HG02870 (cell line): ENCODE measurements around the gene FTO.

ENCODE experiments used
- ATAC-seq: cut with Tn5 transposase; IDR thresholded peaks from one replicate; pipeline ENCODE4 v1.9.1; 2021; ENCODE audit warnings: mild to moderate bottlenecking, moderate library complexity; ENCODE audit not compliant: unreplicated experiment

The FTO gene

DNA sequence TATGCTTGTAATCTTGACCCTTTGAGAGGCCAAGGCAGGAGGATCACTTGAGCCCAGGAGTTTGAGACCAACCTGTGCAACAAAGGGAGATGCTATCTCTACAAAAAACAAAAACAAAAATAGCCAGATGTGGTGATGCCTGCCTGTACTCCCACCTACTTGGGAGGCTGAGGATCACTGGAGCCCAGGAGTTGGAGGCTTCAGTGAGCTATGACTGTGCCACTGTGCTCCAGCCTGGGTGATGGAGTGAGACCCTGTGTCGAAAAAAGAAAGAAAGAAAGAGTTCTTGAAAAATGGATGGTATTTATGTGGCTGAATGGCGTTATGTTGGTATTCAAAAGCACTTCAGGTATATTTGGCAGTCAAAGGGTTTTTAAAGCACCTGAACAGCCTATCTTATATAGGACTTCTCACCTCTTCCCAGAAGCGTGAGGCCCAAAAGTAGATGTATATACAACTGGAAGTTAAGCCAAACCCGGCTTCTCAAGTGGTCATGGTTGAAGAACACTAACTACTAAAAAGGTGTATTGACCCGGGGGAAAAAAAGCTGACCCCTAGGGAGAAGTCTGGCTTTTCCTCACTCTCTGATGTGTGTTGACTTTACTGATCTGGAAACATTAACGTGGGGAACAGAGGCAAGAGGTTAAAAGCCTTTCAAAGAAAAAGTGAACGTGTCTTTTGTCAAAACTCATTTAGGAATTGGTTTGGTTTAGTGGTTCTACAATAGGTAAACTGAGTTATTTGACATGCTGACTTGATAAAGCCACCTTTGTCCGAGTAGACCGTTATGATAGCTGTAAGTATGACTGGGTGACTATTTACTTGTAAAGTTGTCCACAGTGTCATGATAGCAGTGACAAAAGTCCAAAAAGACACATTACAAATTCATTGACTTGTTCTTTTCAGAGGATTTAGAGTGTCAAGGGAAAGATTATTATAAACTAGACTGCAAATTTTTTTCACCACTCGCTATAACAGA is 399.2 kb downstream of the FTO start:
- no peak for ATAC-seq

DNA sequence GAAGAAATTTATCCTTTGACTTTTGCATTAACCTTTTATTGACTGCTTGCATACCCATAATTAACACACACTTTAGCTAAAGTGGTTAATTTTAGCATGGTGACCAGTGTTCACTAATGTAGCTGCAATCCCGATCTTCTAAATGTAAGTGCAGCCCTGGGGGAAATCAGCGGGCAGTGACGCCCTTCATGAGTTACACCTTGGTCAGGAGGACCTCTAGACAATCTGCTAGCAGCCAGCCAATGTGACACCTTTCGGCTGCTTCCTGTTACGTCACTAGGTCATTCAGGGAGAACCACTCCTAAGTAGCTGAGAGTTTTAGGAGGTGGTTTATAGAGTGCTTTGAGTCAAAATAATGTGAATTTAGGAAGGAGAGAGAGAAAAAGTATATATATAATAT is 402.1 kb downstream of the FTO start:
- ATAC-seq = no peak

GRCh38 chr16:54107583-54108202 is 403.7 kb downstream of the FTO start:
- ATAC-seq = no peak

DNA sequence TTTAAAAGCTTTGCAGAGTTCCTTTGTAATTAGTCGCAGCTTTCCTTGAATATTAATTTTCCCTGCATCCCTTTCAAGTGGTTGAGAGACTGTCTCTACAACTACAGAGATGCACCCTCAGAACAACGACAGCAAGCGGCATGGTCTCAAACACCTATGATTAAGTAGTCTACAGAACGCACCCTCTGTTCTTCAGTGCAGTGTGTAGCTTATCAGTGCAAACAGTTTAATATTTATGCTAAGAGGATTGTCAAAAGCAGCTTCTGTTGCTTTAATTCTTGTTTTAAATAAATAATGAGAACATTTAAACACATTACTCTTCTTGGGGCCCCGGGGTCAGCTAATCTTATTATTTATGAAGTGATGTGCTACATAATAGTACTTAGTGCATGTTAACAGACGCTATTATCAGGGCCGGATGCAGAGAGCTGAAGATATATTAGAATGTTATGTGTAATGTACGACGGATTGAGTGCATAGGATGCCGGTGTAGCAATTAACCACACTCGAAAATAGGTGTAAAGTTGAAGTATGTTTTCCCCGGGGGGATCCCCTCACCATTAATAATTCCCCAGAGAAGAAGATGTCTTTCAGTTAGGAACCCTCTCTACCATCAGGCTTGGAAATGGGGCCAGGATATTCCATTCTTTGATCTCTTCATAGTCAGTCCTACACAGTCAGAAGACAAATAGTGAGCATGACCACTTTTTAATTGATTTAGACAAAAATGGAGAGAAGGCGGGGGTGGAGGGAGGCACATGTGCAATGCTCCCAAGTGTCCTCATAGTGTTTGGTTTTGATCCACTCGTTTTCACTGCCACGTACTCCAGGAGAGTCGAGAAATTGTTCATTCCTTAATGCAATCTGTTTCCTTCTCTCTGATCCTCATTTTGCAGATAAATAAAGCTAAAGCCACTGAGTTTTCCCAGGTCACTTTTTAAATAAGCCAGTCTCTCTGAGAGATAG is 406.3 kb downstream of the FTO start:
- no peak for ATAC-seq

- no peak for ATAC-seq
These were observed 408.7 kb downstream of the FTO start for GRCh38 chr16:54112451-54113206.

GRCh38 chr16:54115558-54115957 is 411.6 kb downstream of the FTO start:
- no peak for ATAC-seq

DNA sequence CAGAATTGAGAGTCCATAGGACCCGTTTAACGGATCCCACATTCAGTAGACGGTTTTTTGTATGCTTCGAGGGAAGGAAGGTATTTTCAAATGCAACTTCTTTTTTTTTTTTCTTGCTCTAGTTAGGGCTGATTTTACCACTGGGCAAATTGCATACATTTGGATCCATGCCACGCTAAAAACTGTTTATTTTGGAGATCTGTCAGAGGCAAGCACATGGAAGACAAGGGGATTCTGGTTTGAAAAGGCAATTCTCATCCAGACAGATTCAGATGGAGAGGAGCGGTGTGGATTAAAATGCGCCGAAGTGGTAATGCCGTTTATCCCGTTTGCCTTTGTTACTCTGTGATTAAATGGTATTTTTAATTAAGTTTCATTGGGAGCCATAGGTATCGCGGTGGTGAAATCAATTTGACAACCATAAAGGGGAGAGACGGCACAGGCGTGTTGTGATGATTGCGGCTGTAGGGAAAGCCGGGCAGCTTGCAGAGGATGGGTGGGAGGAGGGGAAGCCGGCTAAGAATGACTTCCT is 412.2 kb downstream of the FTO start:
- ATAC-seq = no peak

- ATAC-seq = no peak
These were observed 414.9 kb downstream of the FTO start for GRCh38 chr16:54118846-54119245.

GRCh38 chr16:54120846-54121480 is 417.0 kb downstream of the FTO start:
- no peak for ATAC-seq

- no peak for ATAC-seq
These were observed 417.8 kb downstream of the FTO start for GRCh38 chr16:54121539-54122295.

DNA sequence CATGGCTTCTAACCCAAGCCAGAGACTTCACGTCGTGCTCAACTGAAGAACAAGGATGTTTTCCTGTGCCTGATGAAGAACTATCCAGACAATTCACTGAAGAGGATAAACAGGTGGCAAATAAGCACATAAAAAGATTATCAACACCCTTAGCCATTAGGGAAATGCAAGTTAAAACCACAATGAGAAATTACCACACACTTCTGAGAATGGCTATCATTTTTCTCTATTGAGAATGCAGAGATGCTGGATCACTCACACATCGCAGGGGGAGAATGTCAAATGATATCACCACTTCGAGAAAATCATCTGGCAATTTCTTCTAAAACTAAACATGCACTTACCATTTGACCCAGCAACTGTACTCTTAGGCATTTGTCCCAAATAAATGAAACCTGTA is 419.8 kb downstream of the FTO start:
- no peak for ATAC-seq

GRCh38 chr16:54125751-54126655 is 422.0 kb downstream of the FTO start:
- ATAC-seq = no peak

- no peak for ATAC-seq
These were observed 423.0 kb downstream of the FTO start for GRCh38 chr16:54126907-54127306.

DNA sequence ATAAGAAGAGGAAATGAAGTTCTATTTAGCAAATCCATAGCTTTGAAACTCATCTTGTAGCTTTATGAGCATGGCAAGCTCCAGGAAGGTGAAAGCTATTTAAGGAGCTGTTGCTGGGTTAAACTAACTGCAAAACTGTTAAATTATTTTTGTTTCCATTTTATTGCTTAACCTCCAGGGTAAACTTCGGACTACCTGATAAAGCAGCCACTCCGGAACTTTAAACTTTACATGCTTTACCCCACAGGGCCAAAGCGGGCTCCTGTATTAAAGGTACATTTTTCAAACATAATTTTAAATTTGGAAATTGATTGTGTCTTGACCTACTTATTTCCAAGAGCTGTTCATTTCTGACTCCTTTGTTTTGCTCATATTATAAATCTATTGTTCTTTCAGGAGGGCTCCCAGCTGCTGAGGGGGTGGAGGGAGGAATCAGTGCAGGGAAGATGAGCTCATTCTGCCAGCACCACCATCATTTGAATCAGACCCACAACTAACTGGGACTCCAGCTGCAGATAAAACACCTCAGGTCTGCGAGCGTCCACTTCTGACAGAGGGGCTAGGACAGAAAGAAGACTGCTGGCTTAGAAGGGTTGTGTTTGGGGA is 424.8 kb downstream of the FTO start:
- ATAC-seq = no peak

GRCh38 chr16:54129810-54130209 is 425.9 kb downstream of the FTO start:
- no peak for ATAC-seq

DNA sequence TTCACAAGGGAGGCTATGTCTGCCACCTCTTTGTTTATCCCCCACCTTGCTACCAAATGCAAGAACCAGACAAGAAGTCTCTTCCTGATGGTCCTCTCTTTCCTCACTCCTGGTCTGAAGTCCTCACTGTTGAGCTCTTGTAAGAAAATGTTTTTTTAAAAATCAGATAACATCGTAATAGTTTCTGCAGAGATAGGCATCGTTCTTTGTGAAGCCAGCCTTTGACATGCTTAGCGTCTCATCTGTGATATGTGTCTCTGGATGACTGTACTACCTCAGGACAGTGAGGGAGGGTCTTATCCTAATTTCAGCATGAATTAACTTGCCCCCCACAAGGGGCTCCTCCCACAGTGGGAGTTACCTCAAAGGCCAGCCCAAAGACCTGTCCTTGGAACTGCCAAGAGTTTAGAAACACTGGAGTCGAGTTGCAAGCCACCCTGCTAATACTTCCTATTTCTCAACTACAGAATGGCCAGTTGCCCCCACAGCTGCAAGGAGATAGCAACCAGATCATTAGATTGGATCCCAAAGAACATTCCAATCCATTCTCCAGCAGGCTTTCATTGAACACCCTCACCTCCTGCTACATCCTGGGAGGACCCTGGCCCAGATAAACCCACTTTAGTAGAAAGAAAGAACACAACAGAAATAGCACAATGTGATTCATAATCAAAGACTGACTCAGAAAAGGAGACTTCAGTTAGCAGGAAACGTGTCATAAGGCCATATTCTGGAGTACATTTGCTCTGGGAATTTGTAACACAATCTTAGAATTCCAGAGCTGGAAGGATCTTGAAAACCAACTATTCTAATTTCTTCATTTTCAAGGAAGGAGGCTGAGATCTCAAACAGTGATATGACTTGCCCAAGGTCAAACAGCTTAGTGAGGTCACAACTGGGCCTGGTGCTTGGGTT is 431.7 kb downstream of the FTO start:
- ATAC-seq = no peak

- ATAC-seq = no peak
These were observed 432.3 kb downstream of the FTO start for GRCh38 chr16:54136276-54136625.
